GM21515 (cell line): ENCODE data around the gene CCDC7.
"Not testable (repeated sequence)": the region's sequence is repeated elsewhere in the genome, so short reads cannot be mapped to it uniquely, and the experiment has no call there.

ENCODE experiments used
- ATAC-seq: cut with Tn5 transposase; IDR thresholded peaks from one replicate; pipeline ENCODE4 v1.9.1; 2021; ENCODE audit not compliant: unreplicated experiment

Gene CCDC7

DNA sequence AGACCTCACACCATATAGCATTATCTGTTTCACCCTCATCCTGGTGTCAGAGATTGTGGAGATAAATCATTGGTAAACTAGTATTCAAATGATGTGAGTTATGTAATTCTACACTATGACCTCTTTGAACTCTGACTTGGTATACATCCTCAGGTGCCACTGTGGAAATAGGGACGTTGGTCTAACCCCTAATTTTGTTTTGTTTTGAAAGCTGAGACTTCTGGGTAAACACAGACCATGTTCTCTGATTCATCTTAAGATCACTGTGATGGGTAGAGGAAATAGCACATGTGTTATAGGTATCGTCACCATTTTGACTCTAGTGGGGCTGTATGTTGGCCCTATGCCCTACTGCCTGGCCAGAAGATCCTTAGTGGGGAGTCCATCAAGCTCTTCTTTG, 241.6 kb downstream of the CCDC7 start:
- no peak for ATAC-seq

- ATAC-seq, result no peak
Measured at GRCh38 chr10:32692174-32692573, 246.2 kb downstream of the CCDC7 start.

DNA sequence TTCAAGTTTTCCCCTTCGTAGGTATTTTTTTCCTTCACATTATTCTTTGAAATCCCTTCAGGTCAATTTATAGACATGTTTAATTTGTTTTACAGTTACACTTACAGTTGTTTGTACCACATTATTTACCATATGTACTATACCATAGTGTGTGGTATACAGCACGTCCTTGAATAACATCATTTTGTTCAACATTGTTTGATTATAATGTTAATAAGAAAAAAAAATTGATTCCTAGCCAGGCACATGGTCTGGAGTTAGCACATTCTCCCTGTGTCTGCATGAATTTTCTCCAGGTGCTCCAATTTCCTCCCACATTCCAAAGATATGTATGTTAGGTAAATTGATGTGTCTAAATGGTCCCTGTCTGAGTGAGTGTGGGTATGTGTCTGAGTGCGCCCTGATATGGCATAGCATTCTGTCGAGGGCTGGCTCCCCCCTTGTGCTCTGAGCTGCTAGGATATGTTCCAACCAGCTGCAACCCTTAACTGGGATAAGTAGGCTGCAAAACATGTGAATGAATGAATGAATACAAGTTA, 247.6 kb downstream of the CCDC7 start:
- no peak for ATAC-seq

GRCh38 chr10:32699683-32700082, 253.7 kb downstream of the CCDC7 start:
- ATAC-seq, result not testable (repeated sequence)

DNA sequence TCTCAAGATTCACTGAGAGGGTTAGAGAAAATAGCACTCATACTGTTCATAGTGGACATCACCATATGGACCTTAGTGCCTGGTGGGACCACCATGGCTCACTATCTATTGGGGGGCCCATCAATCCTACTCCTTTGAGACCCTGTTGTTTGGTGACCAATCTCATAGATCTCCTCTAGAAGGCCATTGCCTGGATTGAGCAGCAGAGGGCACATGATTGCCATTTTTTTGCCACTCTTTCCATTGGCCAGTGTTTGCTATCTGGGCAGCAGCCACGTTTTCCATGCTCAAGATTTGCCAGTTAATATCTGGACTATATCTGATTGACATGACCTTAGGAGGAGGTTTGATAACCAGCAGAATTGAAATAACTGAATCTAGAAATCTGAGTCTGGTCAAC, 267.6 kb downstream of the CCDC7 start:
- no peak for ATAC-seq

DNA sequence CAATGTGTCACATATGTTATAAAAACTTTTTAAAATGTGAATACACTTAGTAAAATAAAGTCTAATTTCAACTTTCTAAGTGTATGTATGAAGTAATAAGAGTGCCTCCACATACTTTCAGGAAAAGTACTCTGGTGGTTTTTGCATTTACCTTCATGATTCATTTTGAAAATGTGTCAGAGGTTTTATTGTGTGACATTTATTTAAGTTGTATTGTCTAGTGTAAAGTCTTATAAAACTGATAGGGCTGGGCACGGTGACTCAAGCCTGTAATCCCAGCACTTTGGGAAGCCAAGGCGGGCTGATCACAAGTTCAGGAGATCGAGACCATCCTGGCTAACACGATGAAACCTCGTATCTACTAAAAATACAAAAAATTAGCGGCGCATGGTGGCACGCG, 285.6 kb downstream of the CCDC7 start:
- no peak for ATAC-seq

- ATAC-seq, result no peak
Measured at GRCh38 chr10:32738958-32739357, 293.0 kb downstream of the CCDC7 start.

DNA sequence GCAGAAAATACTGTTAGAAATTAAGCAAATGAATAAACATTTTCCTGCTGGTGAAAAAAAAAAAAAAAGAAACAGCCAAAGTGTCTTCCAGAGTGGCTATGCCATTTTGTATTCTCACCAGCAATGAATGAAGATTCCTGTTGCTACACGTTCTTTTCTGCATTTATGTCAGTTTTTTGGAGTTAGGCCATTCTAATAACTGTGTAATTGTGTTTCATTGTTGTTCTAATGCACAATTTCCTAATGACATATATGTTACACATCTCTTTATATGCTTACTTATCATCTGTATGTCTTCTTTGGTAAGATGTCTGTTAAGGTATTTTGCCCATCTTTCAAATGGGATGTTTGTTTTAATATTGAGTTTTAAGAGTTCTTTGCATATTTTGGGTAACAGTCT, 298.4 kb downstream of the CCDC7 start:
- ATAC-seq, result no peak

DNA sequence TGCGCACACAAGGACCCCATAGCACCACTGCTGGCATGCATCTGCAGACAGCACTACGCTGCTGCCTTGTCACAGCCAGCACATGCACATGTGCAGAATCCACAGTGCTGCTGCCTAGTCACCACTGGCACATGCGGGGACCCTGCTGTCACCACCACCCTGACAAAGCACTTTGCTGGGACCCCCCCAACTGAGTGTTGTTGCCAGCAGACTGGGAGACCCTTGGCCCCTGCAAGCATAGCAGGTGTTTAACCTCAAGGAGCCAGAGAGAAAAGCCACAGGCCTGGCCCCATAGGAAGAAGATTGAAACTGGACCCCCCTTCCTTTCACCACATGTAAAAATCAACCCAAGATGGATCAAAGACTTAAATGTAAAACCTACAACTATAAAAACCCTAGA, 300.9 kb downstream of the CCDC7 start:
- ATAC-seq, result no peak

GRCh38 chr10:32751582-32751981, 305.6 kb downstream of the CCDC7 start:
- no peak for ATAC-seq

DNA sequence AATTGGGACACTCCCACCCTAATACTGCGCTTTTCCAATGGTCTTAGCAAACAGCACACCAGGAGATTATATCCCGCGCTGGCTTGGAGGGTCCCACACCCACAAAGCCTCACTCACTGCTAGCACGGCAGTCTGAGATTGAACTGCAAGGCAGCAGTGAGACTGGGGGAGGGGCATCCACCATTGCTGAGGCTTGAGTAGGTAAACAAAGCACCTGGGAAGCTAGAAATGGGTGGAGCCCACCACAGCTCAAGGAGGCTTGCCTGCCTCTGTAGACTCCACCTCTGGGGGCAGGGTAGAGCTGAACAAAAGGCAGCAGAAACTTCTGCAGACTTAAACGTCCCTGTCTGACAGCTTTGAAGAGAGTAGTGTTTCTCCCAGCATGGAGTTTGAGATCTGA, 309.0 kb downstream of the CCDC7 start:
- ATAC-seq, result not testable (repeated sequence)

GRCh38 chr10:32771217-32771616, 325.3 kb downstream of the CCDC7 start:
- ATAC-seq, result no peak

- ATAC-seq, result no peak
Measured at GRCh38 chr10:32773105-32773504, 327.2 kb downstream of the CCDC7 start.

DNA sequence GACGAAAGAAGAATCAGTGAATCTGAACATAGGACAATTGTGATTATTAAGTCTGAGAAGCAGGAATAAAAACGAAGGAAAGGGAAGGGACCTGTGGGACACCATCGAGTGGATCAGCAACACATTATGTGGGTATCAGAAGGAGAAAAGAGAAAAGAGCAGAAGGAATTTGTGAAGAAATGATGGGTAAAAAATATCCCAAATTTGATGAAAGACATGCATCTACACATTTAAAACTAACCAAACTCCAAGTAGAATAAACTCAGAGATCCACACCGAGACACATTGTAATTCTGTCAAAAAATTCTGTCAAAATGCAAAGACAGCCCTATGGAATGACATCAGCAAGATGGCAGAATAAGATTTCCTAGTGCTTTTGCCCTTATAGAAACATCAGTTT, 341.0 kb downstream of the CCDC7 start:
- ATAC-seq, result no peak

GRCh38 chr10:32787690-32788284, 341.8 kb downstream of the CCDC7 start:
- no peak for ATAC-seq

- ATAC-seq, result no peak
Measured at GRCh38 chr10:32788359-32788758, 342.4 kb downstream of the CCDC7 start.

DNA sequence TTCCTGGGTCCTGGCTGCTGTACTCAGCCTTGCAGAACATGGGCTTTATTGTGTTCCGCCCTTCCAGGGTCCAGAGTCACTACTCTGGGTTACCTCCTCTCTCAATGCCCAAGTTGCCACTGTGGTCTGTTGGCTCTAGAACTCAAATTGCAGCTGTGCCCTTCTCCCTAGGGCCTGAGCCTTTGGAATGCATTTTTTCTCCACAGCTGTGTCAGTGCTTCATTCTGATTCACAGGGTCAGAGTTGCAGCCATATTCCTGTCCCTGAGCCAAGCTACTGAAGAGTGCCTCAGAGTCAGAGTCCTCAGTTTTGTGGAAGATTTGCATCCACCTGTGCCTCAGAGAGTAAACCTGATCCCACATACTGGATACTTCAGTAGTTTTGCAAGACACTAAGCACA, 344.5 kb downstream of the CCDC7 start:
- ATAC-seq, result no peak

DNA sequence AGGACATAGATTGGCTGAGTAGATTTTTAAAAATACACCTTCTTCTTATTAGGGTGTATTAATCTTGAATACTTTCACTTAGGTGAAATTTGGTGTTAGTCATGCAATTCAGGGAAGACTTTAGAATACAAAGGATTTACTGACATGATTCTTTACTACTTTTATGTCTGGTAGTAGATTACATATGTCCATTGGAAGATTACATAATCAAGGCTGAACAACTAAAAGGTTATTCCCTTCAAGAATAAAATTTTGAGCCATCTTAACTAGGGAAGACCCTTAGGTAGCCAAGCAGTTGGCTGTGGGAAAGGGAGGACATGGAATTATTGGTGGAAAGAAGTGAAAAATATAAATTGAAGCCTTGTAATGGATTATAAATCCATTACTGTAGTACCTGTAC, 347.1 kb downstream of the CCDC7 start:
- no peak for ATAC-seq

DNA sequence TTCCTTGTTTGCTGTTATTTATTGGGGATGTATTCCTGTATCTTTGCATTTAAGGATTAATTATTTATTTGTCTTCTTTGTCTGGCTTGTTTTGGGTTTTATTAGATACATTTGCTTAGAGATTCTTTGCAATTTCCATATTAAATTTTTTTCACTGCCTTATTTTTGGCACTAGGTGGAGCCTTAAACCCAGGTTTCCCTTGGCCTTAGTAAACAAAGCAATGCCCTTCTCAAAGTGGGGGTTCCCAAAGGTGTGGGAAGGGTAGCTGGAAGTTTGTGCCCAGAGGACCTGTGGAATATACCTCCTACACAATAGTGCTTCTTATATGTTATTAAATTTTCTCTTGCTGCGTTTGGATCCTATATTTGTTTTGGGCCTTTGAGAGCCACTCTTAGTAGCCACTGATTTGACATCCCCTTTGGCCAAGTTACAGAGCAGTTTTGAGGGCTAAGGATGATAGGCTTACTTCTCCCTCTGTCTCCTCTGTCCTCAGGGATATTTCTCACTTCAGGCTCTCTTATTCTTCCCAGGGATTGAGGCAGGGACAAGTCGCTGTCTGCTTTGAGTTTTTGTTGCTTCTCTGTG, 349.8 kb downstream of the CCDC7 start:
- ATAC-seq, result no peak

DNA sequence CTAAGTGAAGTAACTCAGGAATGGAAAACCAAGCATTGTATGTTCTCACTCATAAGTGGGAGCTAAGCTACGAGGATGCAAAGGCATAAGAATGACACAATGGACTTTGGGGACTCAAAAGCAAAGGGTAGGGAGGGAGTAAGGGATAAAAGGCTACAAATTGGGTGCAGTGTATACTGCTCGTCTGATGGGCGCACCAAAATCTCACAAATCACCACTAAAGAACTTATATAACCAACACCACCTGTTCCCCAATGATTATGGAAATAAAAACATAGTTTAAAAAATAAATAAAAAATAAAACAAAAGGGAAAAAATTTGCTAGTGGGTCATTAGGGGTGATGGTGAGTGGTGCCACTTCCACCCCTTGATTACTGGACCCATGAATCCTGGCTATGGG, 351.5 kb downstream of the CCDC7 start:
- ATAC-seq, result not testable (repeated sequence)

DNA sequence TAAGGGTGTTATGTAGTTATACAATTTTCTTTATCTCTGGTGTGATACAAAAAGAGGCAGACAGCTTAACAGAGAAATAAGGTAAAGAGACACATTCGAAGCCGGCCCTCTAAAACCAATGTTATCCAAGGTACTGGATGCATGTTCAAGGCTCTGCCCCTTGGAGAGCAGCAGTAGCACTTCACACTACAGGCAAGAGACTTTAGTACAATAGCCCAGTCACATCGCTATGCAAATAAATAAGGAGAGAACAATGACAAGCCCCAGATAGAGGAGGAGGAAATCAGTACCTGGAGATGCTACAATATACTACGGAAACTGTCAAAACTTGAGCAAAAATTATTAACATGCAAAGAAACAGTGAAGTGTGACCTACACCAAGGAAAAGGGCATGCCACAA, 401.0 kb downstream of the CCDC7 start:
- ATAC-seq, result no peak

DNA sequence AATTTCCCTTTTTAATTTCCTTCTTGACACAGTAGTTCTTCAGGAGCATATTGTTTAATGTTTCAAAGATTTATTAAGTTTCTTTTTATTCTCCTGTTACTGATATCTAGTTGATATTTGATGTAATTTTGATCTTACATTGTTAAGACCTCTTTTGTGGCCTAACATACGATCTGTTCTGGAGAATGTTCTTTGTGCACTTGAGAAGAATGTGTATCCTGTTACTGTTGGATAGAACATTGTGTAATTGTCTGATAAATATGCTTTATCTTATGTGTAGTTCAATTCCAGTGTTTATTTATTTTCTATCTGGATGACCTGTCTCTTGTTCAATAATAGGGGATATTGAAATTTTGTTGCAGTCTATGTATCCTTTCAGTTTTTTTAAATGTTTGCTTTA, 405.4 kb downstream of the CCDC7 start:
- no peak for ATAC-seq

DNA sequence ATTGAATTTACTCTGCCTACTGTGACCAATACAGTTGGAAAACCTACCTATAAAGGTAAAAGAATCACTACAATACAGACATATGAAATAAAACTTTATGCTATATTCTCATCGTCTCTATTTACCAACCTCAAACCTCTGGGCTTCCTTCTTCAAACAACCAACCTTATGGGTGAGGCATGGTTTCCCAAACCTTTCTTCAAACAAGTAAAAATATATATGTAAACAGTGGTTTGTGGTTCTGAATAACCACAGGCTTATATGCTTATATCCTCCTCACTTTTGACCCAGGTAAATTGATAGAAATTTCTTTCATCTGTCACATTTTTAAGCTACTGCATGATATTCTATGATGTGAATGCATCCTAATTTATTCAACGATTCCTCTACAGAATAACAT, 408.5 kb downstream of the CCDC7 start:
- no peak for ATAC-seq
